H9 (cell line): ENCODE measurements around the gene AIF1L. TPM values are rescaled to one million over a fixed set of nuclear protein-coding genes. Genes with fewer than 3 reads are reported as not detected.
A peak's percentile ranks its signal among the peaks of the same experiment; 100 is the strongest.

ENCODE experiments used
- DNase-seq: peaks from one replicate; pipeline ENCODE4 v3.0.0-alpha.2; 2017
- H2AFZ ChIP-seq: one replicate; pipeline ENCODE4 v1.6.1; 2013; ENCODE audit warnings: mild to moderate bottlenecking, low read length, control low read depth, moderate library complexity
- H2AK5ac ChIP-seq: 2 replicates; pipeline ENCODE4 v1.6.1; 2013; ENCODE audit warnings: low read length, control low read depth, mixed read lengths; ENCODE audit not compliant: insufficient read length
- H2BK120ac ChIP-seq: one replicate; pipeline ENCODE4 v1.6.1; 2013; ENCODE audit warnings: low read depth, mild to moderate bottlenecking, low read length, control low read depth, inconsistent platforms; ENCODE audit not compliant: poor library complexity, severe bottlenecking
- H2BK12ac ChIP-seq: 2 replicates; pipeline ENCODE4 v1.6.1; 2013; ENCODE audit warnings: low read length, control low read depth, mixed read lengths, low read depth; ENCODE audit not compliant: insufficient read length
- H2BK15ac ChIP-seq: 2 replicates; pipeline ENCODE4 v1.6.1; 2013; ENCODE audit warnings: low read depth, low read length, control low read depth
- H2BK20ac ChIP-seq: one replicate; pipeline ENCODE4 v1.6.1; 2013; ENCODE audit warnings: low read depth, mild to moderate bottlenecking, low read length, control low read depth, inconsistent platforms; ENCODE audit not compliant: poor library complexity, severe bottlenecking
- H2BK5ac ChIP-seq: 2 replicates; pipeline ENCODE4 v1.6.1; 2013; ENCODE audit warnings: low read length, control low read depth, mixed read lengths; ENCODE audit not compliant: insufficient read length
- H3K14ac ChIP-seq: 2 replicates; pipeline ENCODE4 v1.6.1; 2013; ENCODE audit warnings: low read length, control low read depth; ENCODE audit not compliant: insufficient read depth
- H3K18ac ChIP-seq: 2 replicates; pipeline ENCODE4 v1.6.1; 2013; ENCODE audit warnings: low read depth, mild to moderate bottlenecking, mixed read lengths, low read length, control low read depth; ENCODE audit not compliant: insufficient read length
- H3K23ac ChIP-seq: 2 replicates; pipeline ENCODE4 v1.6.1; 2013; ENCODE audit warnings: low read length, control low read depth, mixed read lengths, low read depth; ENCODE audit not compliant: insufficient read length
- H3K23me2 ChIP-seq: 2 replicates; pipeline ENCODE4 v1.6.1; 2013; ENCODE audit warnings: low read depth, mild to moderate bottlenecking, mixed read lengths, low read length, control low read depth; ENCODE audit not compliant: insufficient read length, poor library complexity, severe bottlenecking
- H3K27ac ChIP-seq: 2 replicates; pipeline ENCODE4 v1.5.1; 2013; ENCODE audit warnings: low read length, control low read depth, mixed read lengths, low read depth; ENCODE audit not compliant: insufficient read length
- H3K27me3 ChIP-seq: 2 replicates; pipeline ENCODE4 v1.6.1; 2013; ENCODE audit warnings: low read length, control low read depth, inconsistent platforms; ENCODE audit not compliant: insufficient read depth
- H3K4ac ChIP-seq: 2 replicates; pipeline ENCODE4 v1.6.1; 2013; ENCODE audit warnings: low read depth, mild to moderate bottlenecking, control low read depth, inconsistent platforms, low read length, moderate library complexity
- H3K4me1 ChIP-seq: 2 replicates; pipeline ENCODE4 v1.6.1; 2013; ENCODE audit warnings: low read length, control low read depth, inconsistent platforms; ENCODE audit not compliant: insufficient read depth
- H3K4me2 ChIP-seq: 2 replicates; pipeline ENCODE4 v1.6.1; 2013; ENCODE audit warnings: low read length, control low read depth, mixed read lengths; ENCODE audit not compliant: insufficient read length, insufficient read depth
- H3K56ac ChIP-seq: 2 replicates; pipeline ENCODE4 v1.6.1; 2013; ENCODE audit warnings: low read depth, mild to moderate bottlenecking, mixed read lengths, low read length, control low read depth; ENCODE audit not compliant: insufficient read length
- H3K79me1 ChIP-seq: 2 replicates; pipeline ENCODE4 v1.6.1; 2013; ENCODE audit warnings: low read depth, mild to moderate bottlenecking, moderate library complexity, low read length, control low read depth, inconsistent platforms; ENCODE audit not compliant: insufficient read depth, poor library complexity, severe bottlenecking
- H3K79me2 ChIP-seq: 2 replicates; pipeline ENCODE4 v1.6.1; 2013; ENCODE audit warnings: low read length, control low read depth, inconsistent platforms; ENCODE audit not compliant: insufficient read depth
- H3K9ac ChIP-seq: 2 replicates; pipeline ENCODE4 v1.6.1; 2013; ENCODE audit warnings: low read length, control low read depth, mixed read lengths; ENCODE audit not compliant: insufficient read length; ENCODE audit errors: extremely low read depth
- H3K9me3 ChIP-seq: one replicate; pipeline ENCODE4 v1.6.1; 2013; ENCODE audit warnings: low read depth, low read length, inconsistent platforms; ENCODE audit not compliant: control insufficient read depth
- H3T11ph ChIP-seq: one replicate; pipeline ENCODE4 v1.6.1; 2013; ENCODE audit warnings: mild to moderate bottlenecking, low read length, control low read depth, inconsistent platforms
- H4K20me1 ChIP-seq: one replicate; pipeline ENCODE4 v1.6.1; 2013; ENCODE audit not compliant: control insufficient read depth, insufficient read length, insufficient read depth
- H4K5ac ChIP-seq: 2 replicates; pipeline ENCODE4 v1.6.1; 2013; ENCODE audit warnings: low read depth, mild to moderate bottlenecking, mixed read lengths, low read length, control low read depth; ENCODE audit not compliant: insufficient read length
- H4K8ac ChIP-seq: replicated peaks from 2 replicates; pipeline ENCODE4 v1.6.1; 2013; ENCODE audit warnings: low read length, control low read depth, mixed read lengths, low read depth; ENCODE audit not compliant: insufficient read length
- H4K91ac ChIP-seq: 2 replicates; pipeline ENCODE4 v1.6.1; 2013; ENCODE audit warnings: low read depth, mild to moderate bottlenecking, moderate library complexity, mixed read lengths, low read length, control low read depth; ENCODE audit not compliant: insufficient read length
- H3K27ac Mint-ChIP-seq, 3 experiments: 2 replicates in 2 of 3; 3 replicates in 1 of 3; pipeline ENCODE4 v1.8.0; 2020 to 2021; ENCODE audit warnings: mixed read lengths in 3 of 3, mild to moderate bottlenecking in 1 of 3, moderate library complexity in 1 of 3
- H3K27me3 Mint-ChIP-seq: 2 replicates; pipeline ENCODE4 v1.8.0; 2021; ENCODE audit warnings: low read depth, mild to moderate bottlenecking, moderate library complexity, mixed read lengths
- H3K36me3 Mint-ChIP-seq, 3 experiments: 2 replicates in 2 of 3; 3 replicates in 1 of 3; pipeline ENCODE4 v1.8.0; 2020 to 2021; ENCODE audit warnings: low read depth in 3 of 3, mixed read lengths in 3 of 3; ENCODE audit not compliant: insufficient read depth in 1 of 3
- H3K4me1 Mint-ChIP-seq, 2 experiments: 2 replicates each; pipeline ENCODE4 v1.8.0; 2020; ENCODE audit warnings: mixed read lengths in 2 of 2
- H3K4me3 Mint-ChIP-seq, 2 experiments: 2 replicates in 1 of 2; 3 replicates in 1 of 2; pipeline ENCODE4 v1.8.0; 2020 to 2021; ENCODE audit warnings: mild to moderate bottlenecking in 2 of 2, mixed read lengths in 2 of 2, moderate library complexity in 1 of 2
- H3K9me3 Mint-ChIP-seq, 2 experiments: 2 replicates in 1 of 2; 3 replicates in 1 of 2; pipeline ENCODE4 v1.8.0; 2020; ENCODE audit warnings: mild to moderate bottlenecking in 2 of 2, mixed read lengths in 2 of 2, moderate library complexity in 1 of 2
- WGBS: extraction: QIAGEN DNeasy Blood & Tissue Kit; methylation state at CpG from one replicate; pipeline ENCODE4 v1.1.7; 2013; ENCODE audit warnings: missing lambda C conversion rate, low lambda C conversion rate, mixed read lengths; ENCODE audit not compliant: insufficient read length; ENCODE audit errors: extremely low coverage; 5-methylcytosine and 5-hydroxymethylcytosine counted together
- total RNA-seq: library from RNA; stranded (reverse); gene quantifications from 2 replicates; pipeline ENCODE4 v1.2.1, GENCODE V29; 2021
- TF ChIP-seq, protein P1 (sequence below): fragments of 200-600 bp; sonication (generic); conservative IDR thresholded peaks from 3 replicates; pipeline ENCODE4 v1.8.0; 2021; ENCODE audit warnings: antibody characterized with exemption, mild to moderate bottlenecking

Gene AIF1L
- total RNA-seq, 1 experiment from 2014 or later: 122 TPM

- peaks cover 0 to 8% (median 3%) of the 10 kb centered on the region in 3 experiments; a peak in 3 of 7 replicates for H3K36me3 Mint-ChIP-seq
- no peaks in the 10 kb centered on the region for H3K9me3 Mint-ChIP-seq
- TF ChIP-seq, protein P1, sequence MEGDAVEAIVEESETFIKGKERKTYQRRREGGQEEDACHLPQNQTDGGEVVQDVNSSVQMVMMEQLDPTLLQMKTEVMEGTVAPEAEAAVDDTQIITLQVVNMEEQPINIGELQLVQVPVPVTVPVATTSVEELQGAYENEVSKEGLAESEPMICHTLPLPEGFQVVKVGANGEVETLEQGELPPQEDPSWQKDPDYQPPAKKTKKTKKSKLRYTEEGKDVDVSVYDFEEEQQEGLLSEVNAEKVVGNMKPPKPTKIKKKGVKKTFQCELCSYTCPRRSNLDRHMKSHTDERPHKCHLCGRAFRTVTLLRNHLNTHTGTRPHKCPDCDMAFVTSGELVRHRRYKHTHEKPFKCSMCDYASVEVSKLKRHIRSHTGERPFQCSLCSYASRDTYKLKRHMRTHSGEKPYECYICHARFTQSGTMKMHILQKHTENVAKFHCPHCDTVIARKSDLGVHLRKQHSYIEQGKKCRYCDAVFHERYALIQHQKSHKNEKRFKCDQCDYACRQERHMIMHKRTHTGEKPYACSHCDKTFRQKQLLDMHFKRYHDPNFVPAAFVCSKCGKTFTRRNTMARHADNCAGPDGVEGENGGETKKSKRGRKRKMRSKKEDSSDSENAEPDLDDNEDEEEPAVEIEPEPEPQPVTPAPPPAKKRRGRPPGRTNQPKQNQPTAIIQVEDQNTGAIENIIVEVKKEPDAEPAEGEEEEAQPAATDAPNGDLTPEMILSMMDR: no peak
- no peak overlapping the region for H2BK5ac ChIP-seq
- H3K56ac ChIP-seq: no peak overlapping the region
- H3K9me3 ChIP-seq: no peaks in the 10 kb centered on the region
- H2BK15ac ChIP-seq: no peak overlapping the region
- no peak overlapping the region for H2BK120ac ChIP-seq
- no peak overlapping the region for H2BK12ac ChIP-seq
- no peaks in the 10 kb centered on the region for H3K4me1 ChIP-seq
- WGBS: no CpG with 5 or more reads among the region's 9 CpGs
- H3K4ac ChIP-seq: no peak overlapping the region
- no peak overlapping the region for H3K4me2 ChIP-seq
- no peaks in the 10 kb centered on the region for H4K20me1 ChIP-seq
- no peak overlapping the region for H2AFZ ChIP-seq
- H4K91ac ChIP-seq: no peak overlapping the region
- no peak overlapping the region for H4K5ac ChIP-seq
- no peak overlapping the region for H4K8ac ChIP-seq
- no peak overlapping the region for H2BK20ac ChIP-seq
- H3K4me1 Mint-ChIP-seq: no peaks in the 10 kb centered on the region
- no peak overlapping the region for H3K14ac ChIP-seq
- no peaks in the 10 kb centered on the region for H3K27me3 ChIP-seq
- no peak overlapping the region for H3K9ac ChIP-seq
- H3K23me2 ChIP-seq: no peaks in the 10 kb centered on the region
- H3T11ph ChIP-seq: no peak overlapping the region
- DNase-seq: no peak
- no peak overlapping the region for H3K4me3 Mint-ChIP-seq
- H2AK5ac ChIP-seq: no peak overlapping the region
- no peaks in the 10 kb centered on the region for H3K27me3 Mint-ChIP-seq
- H3K79me2 ChIP-seq: no peaks in the 10 kb centered on the region
- no peak overlapping the region for H3K18ac ChIP-seq
- H3K27ac Mint-ChIP-seq: peak overlapping the region in 1 of 3 experiments; percentile 55; a peak in 2 of 7 replicates
- no peak overlapping the region for H3K27ac ChIP-seq
- H3K23ac ChIP-seq: no peak overlapping the region
- H3K79me1 ChIP-seq: no peaks in the 10 kb centered on the region
Observed at GRCh38 chr9:131062969-131063368, 33.4 kb upstream of the AIF1L start.
